ENCODE results near the gene LMF2.
"Not testable (repeated sequence)": the region's sequence is repeated elsewhere in the genome, so short reads cannot be mapped to it uniquely, and the experiment has no call there.

Gene LMF2, protein sequence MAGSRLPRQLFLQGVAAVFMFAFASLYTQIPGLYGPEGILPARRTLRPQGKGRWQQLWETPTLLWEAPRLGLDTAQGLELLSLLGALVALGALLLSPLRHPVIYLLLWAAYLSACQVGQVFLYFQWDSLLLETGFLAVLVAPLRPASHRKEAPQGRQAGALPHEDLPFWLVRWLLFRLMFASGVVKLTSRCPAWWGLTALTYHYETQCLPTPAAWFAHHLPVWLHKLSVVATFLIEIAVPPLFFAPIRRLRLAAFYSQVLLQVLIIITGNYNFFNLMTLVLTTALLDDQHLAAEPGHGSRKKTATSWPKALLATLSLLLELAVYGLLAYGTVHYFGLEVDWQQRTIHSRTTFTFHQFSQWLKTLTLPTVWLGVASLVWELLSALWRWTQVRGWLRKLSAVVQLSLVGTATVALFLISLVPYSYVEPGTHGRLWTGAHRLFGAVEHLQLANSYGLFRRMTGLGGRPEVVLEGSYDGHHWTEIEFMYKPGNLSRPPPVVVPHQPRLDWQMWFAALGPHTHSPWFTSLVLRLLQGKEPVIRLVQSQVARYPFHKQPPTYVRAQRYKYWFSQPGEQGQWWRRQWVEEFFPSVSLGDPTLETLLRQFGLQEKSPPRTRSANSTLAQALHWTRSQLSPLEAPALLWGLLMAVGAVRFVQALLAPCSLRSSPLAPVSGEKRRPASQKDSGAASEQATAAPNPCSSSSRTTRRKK

DNA sequence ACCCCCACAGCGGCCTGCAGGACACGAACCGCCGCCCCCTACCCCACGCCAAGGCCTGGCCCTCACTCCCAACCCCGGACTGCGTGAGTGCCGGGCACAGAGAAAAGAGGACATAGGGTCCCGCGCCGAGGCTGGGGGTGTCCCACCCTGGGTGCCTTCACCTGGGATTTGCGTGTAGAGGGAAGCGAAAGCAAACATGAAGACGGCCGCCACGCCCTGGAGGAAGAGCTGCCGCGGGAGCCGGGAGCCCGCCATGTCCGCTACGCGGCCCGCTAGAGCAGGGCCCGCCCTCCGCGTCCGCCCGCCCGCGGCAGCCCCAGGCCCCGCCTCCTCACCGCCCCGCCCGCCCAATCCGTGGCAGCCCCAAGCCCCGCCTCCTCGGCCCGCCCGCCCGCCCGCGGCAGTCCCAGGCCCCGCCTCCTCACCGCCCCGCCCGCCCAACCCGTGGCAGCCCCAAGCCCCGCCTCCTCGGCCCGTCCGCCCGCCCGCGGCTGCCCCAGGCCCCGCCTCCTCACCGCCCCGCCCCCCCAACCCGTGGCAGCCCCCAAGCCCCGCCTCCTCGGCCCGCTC is at the start of gene LMF2:
Gene LMF2, minus strand, starts transcription at position 282 of the 570 bp plus-strand sequence. Its CDS starts 27 bp downstream, at position 255.
- no peak for DNase-seq

DNA sequence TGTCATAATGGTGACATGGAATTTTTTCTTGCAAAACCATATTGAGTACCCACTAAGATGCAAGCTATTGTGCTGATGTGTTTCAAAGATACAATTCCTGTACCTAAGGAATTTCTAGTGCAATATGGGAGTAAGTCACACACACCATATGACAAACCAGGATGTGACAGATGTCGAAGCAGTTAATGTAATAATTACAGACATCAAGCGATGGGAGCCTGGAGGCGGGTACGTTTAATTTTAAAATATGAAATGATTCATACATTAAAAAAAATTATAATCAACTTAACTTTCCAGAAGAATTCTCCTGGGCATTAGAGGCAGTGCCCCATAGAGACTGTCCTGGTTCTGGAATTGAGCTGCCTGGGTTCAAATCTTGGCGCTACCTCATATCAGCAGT is 49.2 kb upstream of the LMF2 start:
- DNase-seq: no peak

DNA sequence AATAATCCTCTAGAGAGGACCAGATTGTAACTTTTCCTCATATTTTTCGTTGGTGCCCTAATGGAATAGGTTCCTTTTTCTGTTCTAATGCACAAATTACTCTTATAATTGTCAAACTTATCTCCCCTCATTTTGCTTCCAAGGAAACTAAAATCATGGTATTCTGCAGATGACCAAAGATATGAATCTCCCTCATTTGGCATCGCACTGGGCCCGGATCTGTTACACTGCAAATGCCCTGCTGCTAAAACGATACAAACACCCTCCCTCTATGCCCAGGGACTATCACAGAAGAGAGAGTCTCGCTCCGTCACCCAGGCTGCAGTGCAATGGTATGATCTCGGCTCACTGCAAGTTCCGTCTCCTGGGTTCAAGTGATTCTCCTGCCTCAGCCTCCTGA is 45.8 kb upstream of the LMF2 start:
- no peak for DNase-seq

DNA sequence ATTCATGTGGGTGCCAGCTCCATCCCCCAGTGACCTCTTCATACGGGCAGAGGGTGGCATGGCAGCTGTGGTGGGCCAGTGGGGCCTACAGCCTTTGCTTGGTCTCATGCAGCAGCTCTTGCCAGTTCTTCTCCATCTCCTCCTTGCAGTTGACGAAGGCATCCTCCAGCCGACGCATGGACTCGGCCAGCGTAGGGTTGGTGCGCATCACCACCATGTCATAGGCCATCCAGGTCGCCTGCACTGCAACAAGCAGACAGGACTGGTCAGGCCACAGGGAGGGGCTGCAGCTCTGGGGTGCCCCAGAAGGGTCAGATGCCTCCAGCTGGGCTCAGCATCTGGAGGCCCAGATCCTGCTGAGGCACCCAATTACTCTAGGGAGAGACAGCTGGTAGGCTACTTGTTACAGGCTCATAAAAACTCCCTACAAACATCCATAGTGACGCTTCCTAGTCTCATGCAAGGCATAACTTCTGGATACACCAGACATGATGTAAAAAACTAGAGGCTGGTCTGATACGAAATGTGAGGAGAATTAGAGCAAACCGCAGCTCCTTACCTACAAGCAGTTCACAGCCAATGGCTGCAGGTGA is 43.8 kb upstream of the LMF2 start:
- DNase-seq: no peak

DNA sequence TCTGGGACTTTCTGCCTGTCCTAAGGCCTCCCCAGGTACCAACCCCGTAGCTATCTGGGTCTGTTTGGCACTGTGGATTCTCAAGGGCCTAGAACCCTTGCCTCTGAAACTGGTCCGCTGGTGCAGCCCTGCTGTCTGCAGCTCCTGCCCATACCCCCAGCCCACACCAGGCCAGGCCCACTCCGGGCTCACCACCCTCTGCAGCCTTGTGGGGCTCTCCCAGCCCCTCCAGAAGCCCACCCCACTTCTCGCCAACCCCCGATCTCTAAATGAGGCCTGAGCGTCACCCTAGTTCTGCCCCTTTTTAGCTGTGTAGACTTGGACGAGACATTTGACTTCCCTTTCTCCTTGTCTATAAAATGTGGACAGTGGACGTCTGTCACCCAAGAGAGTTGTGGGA is 42.9 kb upstream of the LMF2 start:
- no peak for DNase-seq

DNA sequence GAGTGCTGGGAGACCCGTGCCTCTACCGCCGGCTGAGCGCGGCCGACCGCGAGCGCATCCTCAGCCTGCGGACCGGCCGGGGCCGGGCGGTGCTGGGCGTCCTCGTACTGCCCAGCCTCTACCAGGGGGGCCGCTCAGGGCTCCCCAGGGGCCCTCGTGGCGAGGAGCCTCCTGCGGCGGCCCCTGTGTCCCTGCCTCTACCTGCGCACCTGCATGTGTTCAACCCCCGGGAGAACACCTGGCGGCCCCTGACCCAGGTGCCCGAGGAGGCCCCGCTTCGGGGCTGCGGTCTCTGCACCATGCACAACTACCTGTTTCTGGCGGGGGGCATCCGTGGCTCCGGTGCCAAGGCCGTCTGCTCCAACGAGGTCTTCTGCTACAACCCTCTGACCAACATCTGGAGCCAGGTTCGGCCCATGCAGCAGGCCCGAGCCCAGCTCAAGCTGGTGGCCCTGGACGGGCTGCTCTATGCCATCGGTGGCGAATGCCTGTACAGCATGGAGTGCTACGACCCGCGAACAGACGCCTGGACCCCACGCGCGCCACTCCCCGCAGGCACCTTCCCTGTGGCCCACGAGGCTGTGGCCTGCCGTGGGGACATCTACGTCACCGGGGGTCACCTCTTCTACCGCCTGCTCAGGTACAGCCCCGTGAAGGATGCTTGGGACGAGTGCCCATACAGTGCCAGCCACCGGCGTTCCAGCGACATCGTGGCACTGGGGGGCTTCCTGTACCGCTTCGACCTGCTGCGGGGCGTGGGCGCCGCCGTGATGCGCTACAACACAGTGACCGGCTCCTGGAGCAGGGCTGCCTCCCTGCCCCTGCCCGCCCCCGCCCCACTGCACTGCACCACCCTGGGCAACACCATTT is 41.7 kb upstream of the LMF2 start:
- DNase-seq: no peak

DNA sequence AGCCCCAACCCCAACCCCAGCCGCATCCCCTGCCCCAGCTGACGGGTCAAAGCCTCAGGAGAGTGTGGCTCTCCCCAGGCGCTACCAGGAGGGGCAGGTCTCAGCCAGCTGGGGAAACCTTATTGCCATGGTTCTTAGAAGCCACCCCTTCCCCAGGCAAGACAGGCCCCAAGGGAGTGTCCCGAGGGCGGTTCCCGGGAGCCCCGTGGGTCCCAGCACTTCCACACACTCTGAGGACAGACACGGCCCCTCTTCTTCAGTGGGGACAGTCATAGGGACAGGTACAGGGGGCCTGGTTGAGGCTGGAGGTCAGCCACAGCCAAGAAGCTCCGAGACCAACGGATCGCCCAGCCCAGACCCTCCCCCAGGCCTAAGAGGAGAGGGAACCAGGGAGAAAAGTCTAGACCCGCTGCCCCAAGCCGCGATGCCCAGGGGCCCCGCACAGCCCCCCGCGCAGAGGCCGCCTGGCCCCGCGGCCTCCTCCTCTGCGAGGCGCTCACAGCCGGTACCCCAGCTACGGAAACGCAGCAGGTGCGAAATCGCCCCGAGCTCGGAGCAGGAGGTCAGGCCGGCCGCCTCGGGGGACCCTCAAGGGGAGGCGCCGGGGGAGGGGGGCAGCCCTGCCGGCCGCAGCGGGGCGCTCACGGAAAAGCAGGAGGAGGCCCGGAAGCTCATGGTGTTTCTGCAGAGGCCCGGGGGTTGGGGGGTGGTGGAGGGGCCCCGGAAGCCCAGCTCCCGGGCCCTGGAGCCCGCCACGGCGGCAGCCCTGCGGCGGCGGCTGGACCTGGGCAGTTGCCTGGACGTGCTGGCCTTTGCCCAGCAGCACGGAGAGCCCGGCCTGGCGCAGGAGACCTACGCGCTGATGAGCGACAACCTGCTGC is 40.8 kb upstream of the LMF2 start:
- DNase-seq: no peak

DNA sequence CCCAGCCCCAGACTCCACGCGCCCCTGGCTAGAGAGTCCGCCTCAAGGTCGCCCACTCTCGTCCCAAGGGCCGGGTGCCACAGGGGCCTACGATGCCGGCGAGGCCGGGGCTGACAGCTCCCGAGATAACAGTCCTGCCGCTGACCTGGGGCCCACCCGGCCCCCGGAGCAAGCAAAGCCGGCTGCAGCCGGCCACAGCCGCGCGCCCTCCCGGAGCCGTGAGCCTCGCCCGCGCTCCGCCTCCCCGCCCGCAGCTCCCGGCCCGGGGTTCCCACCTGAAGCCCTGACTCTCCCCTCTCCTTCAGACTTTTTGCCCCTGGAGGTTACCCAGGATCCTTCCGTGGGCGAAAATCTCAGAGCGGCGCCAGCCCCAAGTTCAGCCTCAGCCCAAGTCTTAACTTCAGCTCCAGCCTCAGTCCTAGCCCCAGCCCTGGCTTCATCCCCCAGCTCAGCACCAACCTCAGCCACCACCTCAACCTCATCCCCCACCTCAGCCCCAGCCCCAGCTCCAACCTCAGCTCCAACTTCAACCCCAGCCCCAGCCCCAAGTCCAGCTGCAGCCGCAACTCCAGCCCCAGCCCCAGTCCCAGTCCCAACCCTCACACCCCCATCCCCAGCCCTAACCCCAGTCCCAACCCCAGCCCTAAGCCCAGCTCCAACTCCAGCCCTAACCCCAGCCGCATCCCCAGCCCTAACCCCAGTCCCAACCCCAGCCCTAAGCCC is 39.9 kb upstream of the LMF2 start:
- no peak for DNase-seq

DNA sequence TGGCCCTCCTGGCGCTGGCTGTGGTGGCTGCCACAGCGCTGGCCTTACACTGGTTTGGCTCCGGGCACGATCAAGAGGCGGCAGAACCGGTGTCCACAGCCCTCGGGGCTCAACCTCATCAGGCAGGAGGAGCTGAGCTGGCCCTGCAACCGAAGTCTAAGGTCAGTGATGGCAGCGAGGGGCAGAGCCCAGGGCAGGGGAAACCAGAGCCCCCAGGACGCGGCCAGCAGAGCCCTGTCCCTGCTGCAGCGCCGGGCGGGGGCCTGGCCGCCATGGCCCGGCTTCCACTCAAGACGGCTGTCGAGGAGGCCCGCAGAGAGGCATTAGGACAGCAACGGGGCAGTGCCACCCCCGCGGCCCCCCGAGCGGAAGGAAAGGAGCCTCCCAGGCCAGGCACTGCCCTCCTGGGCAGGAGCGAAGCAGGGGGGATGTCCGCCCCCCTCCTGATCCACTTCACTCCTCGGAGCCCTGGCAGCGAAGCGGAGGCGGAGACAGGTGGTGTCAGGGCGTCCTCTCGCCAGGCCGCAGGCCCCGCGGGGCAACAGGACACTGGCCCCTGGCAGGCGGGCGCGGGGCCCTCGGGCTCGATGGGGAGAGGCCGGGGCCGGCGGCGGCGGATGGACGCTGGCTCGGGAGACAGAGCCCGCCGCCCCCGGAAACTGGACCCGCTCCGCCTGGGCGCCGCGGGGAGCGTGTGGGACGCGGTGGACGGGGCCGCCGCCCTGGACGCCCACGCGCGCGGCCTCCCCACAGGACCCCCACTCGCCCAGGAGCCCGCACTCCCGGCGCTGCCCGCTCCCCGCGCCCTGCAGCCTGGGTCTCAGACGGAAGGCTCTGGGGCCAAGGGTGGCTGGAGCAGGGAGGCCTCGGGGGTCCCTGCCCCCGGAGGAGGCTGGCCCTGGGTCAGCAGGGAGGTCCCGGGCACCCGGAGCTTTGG is 39.1 kb upstream of the LMF2 start:
- no peak for DNase-seq

DNA sequence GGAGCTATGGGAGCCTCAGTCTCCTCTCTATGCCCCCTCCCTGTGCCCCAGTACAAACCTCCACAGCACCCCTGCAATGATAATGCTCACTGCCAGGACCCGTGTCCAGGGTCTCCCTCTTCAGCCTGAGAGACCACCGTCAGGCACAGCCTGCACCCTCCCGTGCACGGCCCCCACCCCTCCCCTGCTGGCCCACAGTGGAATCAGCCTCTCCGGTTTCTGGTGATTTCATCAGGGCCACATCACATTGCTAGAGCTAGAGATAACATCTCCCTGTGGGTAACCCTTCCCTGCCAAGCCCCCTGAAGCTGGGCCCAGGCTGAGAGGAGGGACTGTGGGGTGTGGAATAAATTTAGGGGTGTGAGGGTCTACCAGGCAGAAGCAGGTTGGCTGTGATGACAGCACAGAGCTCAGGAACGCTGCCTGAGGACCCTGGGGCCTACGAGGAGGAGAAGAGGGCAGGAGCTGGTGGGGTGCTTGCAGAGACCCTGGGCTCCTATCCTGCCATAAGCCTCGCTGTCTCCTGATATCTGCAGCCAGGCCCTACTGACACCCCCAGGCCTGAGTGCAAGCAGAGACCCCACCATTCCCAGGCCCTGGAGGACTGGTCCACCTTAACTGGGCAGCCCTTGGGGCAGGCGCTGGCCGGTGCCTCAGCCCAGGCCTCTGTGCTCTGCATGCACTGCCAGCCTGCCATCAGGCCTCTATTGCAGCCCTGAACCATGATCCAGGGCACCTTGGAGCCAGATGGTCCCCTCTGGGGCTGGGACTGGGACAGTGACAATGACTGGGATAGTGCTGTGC is 38.2 kb upstream of the LMF2 start, which contains the start of gene KLHDC7B:
Gene KLHDC7B, plus strand, starts transcription at position 378 of the 804 bp plus-strand sequence. Its CDS starts 345 bp downstream, at position 723.
- DNase-seq: no peak

DNA sequence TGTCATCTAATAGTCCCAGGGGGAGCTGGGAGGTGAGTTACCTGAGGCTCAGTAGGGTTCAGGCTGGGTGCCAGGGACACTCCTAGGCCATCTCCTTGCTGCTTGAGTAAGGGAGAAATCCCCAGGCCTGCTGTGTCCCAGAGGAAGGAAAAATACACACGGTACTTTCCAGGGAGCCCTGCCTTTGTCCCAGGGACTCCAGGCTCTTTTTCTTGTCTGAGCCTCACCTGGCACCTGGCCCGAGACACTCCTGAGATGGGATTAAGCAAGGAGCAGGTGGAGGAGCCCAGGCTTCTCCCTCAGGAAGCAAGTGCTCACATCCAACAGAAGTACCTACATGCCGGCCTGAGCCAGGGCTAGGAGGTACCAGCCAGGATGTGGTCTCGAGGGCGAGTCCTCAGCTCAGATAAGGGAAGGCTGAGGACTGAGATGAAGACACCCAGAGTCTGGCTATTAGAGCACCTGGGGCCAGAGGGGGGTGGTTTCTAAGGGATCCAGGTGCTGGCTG is 37.3 kb upstream of the LMF2 start:
- DNase-seq: no peak

DNA sequence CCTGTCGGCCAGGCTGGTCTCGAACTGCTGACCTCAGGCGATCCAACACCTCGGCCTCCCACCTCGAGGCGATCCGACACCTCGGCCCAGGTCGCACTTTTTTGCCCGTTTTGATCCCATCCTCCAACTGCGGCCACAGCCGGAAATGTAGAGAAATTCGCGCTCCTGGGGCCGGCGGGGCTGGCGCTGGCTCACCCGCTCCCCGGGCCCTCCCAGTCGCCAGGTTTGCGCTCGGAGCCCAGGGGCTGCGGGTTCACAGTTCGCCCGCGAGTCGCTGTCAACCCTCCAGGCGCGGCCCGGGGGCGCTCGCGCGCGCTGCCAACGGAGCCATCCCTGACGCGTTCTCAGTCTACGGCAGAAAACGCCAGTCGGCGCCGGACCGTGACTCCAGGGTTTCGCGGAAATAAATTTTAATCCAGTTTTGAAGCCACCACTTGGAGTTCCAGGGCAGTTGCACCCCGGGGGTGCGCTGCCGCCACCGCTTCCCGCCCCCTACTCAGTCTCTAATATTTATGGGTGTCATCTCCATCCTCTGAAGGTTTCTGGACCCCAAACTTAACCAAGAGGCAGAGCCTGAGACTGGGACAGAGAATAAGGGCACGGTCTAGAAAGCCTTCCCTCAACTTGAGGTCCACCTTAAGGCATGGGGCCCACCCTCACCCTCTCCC is 36.7 kb upstream of the LMF2 start:
- no peak for DNase-seq

DNA sequence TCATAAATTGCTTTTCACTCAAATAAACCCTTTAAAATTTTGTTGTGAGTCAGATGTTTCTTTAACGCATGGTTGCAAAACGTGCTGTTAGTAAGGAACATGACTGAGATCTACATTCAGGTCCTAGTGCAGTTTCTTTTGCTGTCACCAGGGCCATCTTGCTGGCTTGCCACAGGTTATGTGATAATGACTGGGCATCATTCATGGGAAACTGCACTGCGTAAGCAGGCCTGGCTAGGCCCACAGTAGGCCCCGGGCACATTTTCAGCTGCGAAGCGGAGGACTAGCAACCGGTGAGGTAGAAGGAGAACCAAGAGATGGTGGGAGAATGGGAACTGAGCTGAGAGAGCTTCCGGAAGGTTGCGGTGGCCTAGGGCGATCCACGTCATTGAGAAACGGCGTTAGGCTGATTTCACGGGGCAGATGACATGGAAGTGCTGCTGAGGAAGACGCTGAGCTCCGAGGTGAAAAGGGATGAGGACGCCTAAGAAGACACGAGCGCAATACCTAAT is 35.0 kb upstream of the LMF2 start:
- DNase-seq: no peak

DNA sequence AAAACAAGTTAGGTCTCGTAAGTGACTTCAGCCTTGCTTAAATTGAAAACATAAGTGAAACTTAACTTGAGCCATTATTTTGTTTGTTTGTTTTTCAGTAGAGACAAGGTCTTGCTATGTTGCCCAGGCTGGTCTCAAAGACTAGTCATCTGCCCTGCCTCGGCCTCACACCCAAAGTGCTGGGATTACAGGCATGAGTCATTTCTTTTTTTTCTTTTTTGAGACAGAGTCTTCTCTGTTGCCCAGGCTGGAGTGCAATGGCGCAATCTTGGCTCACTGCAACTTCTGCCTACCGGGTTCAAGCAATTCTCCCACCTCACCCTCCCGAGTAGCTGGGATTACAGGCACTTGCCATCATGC is 34.1 kb upstream of the LMF2 start:
- not testable (repeated sequence) for DNase-seq

DNA sequence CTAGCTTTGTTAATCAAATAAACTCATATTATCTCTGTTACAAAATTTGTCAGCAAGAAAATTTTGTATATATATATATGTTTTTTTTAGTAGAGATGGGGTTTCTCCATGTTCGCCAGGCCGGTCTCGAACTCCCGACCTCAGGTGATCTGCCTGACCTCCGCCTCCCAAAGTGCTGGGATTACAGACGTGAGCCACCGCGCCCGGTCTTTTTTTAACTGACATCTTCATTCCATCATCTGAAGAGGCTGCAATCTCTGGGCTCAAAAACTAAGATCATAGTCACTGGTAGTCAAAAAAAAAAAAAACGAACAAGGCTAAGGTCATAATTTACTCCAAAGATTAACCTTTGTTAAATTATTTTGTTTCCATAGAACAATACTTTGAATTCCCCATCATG is 32.9 kb upstream of the LMF2 start:
- DNase-seq: no peak

DNA sequence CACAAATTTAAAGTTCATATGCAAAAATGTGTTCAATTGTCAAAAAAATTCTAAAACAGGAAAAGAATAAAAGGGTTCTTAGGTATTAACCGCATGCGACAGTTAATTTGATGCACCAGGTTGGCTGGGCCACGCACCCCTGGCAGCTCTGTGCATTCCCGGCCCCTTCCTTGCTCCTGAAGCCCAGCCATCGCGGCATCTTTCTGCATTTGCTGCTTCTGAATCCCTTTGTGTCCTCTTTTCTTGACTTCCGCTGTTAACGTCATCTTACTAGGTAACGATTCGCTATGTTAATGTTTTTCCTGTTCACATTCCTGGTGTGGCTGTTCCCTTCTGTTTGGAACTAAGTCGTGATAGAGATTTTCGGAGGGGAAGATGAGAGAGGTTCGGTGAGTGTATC is 30.3 kb upstream of the LMF2 start:
- no peak for DNase-seq

DNA sequence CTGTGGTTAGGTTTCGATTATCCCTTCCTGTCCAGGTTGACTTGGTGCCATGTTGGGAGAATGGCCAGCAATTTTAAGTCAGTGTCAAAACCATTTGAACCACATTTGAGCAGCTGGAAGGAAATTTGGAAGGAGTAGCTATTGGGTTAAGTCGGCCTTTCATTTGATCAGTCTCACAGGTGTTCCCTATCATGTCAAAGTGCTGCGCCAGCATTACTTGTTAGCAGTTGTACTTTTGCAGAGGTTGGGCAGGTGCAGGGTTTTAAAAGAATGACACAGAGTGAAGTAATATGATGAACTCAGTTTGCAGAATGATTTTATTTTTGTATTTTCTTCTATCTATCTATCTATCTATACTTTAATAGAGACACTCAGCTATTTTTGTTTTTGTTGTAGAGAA is 28.7 kb upstream of the LMF2 start:
- no peak for DNase-seq

DNA sequence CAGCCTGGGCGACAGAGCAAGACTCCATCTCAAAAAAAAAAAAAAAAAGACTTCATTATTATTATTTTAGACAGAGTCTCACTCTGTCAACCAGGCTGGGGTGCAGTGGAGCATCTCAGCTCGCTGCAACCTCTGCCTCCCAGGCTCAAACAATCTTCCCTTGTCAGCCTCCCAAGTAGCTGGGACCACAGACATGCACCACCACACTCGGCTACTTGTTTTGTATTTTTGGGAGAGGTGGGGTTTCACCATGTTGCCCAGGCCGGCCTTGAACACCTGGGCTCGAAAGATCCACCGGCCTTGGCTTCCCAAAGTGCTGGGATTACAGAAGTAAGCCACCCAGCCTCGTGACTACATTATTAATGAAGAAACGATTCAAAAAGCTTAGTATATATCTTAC is 27.6 kb upstream of the LMF2 start:
- no peak for DNase-seq
